ENCODE results near the gene ULK4.

DNA sequence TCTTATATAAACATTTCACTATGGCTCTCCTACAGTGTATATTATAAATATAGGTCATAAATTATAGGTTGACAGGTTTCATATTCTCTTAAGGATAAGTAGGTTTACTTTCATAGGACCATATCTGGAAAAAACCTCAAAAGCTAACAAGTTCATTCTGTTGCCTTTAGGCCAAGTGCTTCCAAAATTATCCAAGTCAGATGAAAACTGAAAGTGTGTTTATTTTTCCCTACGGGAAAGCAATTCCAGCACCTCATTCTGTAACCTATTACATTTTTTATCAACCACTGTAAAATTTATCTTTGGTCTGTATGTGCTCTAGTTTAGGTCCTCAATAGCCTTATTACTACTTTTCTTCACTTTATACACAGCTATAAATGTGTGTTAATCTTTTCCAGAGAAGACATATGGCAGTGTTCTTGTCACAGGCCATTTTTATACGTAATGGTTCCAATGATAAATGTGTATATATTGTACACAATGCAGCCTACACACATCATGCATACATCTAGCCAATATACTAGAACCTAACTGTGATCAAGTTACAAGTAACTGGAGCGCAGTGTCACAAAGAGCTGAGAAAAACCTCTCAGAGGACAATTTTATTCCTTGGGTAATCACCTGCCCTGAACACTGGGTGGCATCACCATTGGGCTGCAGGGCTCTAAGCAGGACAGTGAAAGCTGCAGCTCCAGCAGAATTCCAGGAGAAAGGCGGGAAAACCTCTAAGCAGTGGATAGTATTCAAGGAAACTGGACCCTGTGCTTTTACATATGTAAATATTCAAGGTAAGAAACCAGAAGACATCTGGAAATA, 511.3 kb downstream of the ULK4 start:
- no peak for TF ChIP-seq POLR2A (IDR thresholded peaks at IDR 0.05)
- TF ChIP-seq, protein P1, sequence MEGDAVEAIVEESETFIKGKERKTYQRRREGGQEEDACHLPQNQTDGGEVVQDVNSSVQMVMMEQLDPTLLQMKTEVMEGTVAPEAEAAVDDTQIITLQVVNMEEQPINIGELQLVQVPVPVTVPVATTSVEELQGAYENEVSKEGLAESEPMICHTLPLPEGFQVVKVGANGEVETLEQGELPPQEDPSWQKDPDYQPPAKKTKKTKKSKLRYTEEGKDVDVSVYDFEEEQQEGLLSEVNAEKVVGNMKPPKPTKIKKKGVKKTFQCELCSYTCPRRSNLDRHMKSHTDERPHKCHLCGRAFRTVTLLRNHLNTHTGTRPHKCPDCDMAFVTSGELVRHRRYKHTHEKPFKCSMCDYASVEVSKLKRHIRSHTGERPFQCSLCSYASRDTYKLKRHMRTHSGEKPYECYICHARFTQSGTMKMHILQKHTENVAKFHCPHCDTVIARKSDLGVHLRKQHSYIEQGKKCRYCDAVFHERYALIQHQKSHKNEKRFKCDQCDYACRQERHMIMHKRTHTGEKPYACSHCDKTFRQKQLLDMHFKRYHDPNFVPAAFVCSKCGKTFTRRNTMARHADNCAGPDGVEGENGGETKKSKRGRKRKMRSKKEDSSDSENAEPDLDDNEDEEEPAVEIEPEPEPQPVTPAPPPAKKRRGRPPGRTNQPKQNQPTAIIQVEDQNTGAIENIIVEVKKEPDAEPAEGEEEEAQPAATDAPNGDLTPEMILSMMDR (IDR thresholded peaks at IDR 0.05 in 8 of 11, conservative IDR thresholded peaks at IDR 0.05 in 3 of 11), result no peak

All from spleen (tissue), 7 donors.